ENCODE results near the gene ZPBP.
"Not testable (repeated sequence)": the region's sequence is repeated elsewhere in the genome, so short reads cannot be mapped to it uniquely, and the experiment has no call there.

Gene ZPBP

DNA sequence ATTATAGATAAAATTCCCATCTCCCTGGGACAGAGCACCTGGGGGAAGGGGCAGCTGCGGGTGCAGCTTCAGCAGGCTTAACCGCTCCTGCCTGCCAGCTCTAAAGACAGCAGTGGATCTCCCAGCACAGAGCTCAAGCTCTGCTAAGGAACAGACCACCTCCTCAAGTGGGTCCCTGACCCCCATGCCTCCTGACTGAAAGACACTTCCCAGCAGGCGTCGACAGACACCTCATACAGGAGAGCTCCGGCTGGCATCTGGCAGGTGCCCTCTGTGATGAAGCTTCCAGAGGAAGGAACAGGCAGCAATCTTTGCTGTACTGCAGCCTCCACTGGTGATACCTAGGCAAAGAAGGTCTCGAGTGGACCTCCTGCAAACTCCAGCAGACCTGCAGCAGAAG lies 51.9 kb downstream of the ZPBP start:
- not testable (repeated sequence) for DNase-seq (ENCODE audit: low spot score)

DNA sequence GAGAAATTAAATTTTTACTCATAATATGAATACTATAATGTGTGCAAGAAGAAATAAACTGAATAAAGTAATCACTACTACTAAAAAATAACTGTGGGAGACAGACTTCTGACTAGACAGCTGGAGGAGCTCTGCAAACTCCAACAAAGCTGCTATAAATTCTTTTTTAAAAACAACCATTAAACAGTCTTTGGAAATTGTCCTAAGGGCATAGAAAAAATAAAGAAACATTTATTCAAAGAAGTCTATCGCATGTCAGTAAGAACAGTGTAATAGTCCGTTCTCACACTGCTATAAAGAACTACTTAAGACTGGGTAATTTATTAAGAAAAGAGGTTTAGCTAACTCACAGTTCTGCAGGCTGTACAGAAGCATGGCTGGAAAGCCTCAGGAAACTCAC lies 56.0 kb downstream of the ZPBP start:
- no peak for DNase-seq (ENCODE audit: low spot score)

GRCh38 chr7:50022991-50023390 lies 70.1 kb downstream of the ZPBP start:
- no peak for DNase-seq (ENCODE audit: low spot score)

- no peak for DNase-seq (ENCODE audit: low spot score)
These were observed 70.6 kb downstream of the ZPBP start for GRCh38 chr7:50022451-50022850.

DNA sequence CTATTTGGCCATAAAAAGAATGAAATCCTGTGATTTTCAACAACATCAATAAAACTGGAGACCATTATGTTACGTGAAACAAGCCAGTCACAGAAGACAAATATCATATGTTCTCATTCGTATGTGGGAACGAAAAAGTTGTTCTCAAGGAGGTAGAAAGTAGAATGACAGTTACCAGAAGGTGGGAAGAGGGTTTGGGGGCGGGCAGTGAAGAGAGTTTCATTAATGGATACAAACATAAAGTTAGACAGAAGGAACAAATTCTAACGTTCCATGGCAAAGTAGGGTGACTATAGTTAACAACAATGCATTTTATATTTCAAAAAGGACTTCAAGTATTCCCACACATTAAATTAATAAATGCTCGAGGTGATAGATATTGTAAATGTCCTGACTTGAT lies 97.4 kb downstream of the ZPBP start:
- DNase-seq (ENCODE audit: low spot score): no peak

- no peak for DNase-seq (ENCODE audit: low spot score)
These were observed 106.9 kb downstream of the ZPBP start for GRCh38 chr7:49986191-49986590.

GRCh38 chr7:49980465-49980864 lies 112.6 kb downstream of the ZPBP start:
- no peak for DNase-seq (ENCODE audit: low spot score)

DNA sequence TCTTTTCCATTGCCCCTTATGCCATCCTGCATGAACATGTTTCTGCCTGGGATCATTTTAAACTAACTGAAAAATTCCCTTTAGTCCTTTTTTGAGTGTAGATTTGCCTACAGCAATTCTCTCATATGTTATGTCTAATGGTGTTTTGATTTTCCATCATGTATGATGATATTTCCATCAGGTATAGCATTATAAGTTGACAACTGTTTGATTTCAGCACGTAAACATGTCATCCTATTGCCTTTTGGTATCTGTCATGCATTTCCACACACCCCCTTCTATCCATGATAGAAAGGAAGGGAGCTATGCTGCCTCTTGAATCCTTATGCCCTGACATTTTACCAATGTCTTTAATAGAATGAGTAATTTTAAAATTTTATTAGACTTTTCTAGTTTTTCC lies 116.8 kb downstream of the ZPBP start:
- no peak for DNase-seq (ENCODE audit: low spot score)

GRCh38 chr7:49974035-49974434 lies 119.0 kb downstream of the ZPBP start:
- no peak for DNase-seq (ENCODE audit: low spot score)

DNA sequence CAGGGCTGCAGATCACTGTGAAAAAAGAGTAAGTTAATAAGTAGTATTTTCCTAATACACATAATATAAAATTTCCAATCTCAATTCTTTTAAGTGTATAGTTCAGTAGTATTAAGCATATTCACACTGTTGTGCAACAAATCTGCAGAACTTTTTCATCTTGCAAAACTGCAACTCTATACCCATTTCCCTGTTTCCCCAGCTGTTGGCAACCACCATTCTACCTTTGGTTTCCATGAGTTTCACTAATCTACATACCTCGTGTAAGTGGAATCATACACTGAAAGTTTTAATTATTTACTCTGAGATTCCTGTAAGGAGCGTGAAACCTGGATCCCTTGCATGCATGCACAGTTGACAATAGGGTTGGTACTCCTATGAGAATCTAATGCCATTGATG lies 155.4 kb downstream of the ZPBP start:
- DNase-seq (ENCODE audit: low spot score): no peak

DNA sequence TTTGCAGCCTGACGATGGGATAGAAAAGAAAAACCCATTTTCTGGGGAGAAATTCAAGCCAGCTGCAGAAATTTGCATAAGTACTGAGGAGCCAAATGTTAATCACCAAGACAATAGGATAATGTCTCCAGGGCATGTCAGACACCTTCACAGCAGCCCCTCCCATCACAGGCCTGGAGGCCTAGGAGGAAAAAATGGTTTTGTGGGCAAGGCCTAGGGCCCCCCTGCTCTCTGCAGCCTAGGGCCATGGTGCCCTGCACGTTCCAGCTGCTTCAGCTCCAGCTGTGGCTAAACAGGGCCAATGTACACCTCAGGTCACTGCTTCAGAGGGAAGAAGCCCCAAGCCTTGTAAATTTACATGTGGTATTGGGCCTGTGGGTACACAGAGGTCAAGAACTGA lies 161.4 kb downstream of the ZPBP start:
- DNase-seq (ENCODE audit: low spot score): no peak

DNA sequence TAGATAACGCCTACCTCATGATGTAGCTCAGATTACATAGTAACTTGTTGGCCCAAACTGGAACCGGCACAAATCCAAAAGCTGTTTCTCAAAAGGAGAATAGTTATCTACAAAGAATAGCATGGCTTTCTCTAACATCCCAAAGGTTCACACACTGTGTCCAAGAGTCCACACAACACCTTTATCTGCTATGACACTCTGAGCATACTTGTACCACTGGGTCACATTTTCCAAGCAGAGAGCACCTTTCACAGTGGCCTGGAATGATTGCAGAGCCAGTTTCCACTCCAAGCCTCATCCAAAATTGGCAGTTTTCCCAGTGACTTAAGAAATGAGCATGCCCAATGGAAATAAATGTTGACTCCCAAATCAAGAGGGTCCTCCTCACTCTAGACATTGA lies 164.3 kb downstream of the ZPBP start:
- DNase-seq (ENCODE audit: low spot score): no peak

DNA sequence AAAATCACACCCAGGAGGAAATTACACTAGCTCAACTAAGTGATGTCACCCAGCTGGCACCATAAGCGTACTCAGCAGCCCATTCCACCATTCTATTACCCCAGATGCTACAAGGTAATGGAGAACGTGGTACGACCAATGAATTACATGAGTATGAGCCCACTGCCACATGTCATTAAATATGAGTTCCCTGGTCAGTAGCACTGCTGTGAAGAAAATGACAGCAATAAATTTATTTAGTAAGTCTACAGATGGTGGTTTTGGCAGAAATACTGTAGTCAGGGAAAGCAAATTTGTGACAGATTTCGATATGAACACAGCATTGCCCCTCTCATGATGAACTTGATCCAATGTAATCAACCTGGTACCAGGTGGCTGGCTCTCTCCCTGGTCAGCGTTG lies 165.4 kb downstream of the ZPBP start:
- no peak for DNase-seq (ENCODE audit: low spot score)

GRCh38 chr7:49926720-49927119 lies 166.3 kb downstream of the ZPBP start:
- DNase-seq (ENCODE audit: low spot score): no peak

DNA sequence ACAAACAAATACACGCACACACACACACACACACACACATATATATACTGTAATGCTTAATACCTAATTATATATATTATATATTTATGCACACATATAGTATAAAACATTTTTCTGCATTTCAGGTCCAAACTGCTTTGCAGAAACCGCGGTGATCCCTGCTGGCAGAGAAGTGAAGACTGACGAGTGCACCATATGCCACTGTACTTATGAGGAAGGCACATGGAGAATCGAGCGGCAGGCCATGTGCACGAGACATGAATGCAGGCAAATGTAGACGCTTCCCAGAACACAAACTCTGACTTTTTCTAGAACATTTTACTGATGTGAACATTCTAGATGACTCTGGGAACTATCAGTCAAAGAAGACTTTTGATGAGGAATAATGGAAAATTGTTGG lies 181.1 kb downstream of the ZPBP start:
- DNase-seq (ENCODE audit: low spot score): no peak

DNA sequence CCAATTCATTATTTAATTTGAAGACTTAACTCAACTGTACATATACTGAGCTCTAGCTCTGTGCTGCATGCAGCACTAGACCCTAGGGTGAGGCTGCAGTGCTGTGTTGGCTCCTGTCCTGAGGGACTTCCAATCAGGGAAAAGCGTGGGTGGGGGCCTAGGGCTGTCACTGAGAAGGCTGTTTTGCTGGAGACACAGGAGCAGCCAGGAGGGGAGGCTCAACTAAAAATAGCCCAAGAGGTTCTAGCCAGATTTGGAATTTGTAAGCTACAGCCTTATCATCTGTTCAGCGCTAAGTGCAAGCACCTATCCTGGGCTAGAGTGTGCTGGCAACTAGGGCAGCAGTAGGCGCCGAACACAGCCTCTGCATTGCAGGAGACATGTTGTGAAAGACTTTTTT lies 198.5 kb downstream of the ZPBP start:
- DNase-seq (ENCODE audit: low spot score): no peak

DNA sequence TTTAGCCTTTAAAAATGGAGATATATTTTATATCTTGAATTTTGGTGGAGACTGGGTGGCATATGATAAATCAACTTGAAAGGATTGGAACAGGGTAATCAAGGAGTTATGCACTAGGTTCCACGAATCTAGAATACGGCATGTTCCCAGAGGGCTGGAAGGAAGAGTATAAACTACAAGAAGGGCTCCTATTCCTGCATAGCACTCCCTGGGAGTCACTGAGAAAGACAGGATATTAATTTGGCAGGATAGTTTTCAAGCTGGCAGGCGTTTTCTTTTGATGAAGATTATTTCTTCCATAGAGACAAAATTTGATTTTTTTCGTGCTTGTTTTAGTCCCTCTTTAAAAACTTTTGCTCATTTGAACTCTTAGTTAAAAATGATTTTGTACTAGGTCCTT lies 199.9 kb downstream of the ZPBP start:
- no peak for DNase-seq (ENCODE audit: low spot score)

GRCh38 chr7:49892481-49892880 lies 200.6 kb downstream of the ZPBP start:
- no peak for DNase-seq (ENCODE audit: low spot score)

Measured in HuH-7 (cell line).